NCI-H2171 treated with DMSO at 0.1 percent for 48 hours (cell line): ENCODE measurements around the gene BARHL1.

ENCODE experiments used
- DNase-seq: peaks from one replicate; lab custom pipeline; 2025; lab: John Stamatoyannopoulos, UW

Gene BARHL1

GRCh38 chr9:132616725-132617124, 34.3 kb downstream of the BARHL1 start:
- no peak for DNase-seq

- peak; percentile 96 for DNase-seq
These were observed 39.8 kb downstream of the BARHL1 start for GRCh38 chr9:132622159-132622558.

- no peak for DNase-seq
These were observed 43.9 kb downstream of the BARHL1 start for GRCh38 chr9:132626285-132626684.

- DNase-seq, result no peak
These were observed 44.7 kb downstream of the BARHL1 start for GRCh38 chr9:132627106-132627505.

GRCh38 chr9:132627594-132627993, 45.2 kb downstream of the BARHL1 start:
- DNase-seq, result no peak

- no peak for DNase-seq
These were observed 46.3 kb downstream of the BARHL1 start for GRCh38 chr9:132628746-132629145.

- no peak for DNase-seq
These were observed 47.7 kb downstream of the BARHL1 start for GRCh38 chr9:132630116-132630515.

- no peak for DNase-seq
These were observed 48.4 kb downstream of the BARHL1 start for GRCh38 chr9:132630811-132631210.

GRCh38 chr9:132631280-132631679, 48.9 kb downstream of the BARHL1 start:
- no peak for DNase-seq

GRCh38 chr9:132631685-132632084, 49.3 kb downstream of the BARHL1 start:
- no peak for DNase-seq

GRCh38 chr9:132632413-132633129, 50.2 kb downstream of the BARHL1 start:
- no peak for DNase-seq

- no peak for DNase-seq
These were observed 51.9 kb downstream of the BARHL1 start for GRCh38 chr9:132634327-132634726.

GRCh38 chr9:132637351-132637750, 54.9 kb downstream of the BARHL1 start:
- DNase-seq, result peak; percentile 93

- DNase-seq, result peak; percentile 74
These were observed 55.4 kb downstream of the BARHL1 start for GRCh38 chr9:132637801-132638200.

GRCh38 chr9:132638240-132638639, 55.8 kb downstream of the BARHL1 start:
- DNase-seq, result peak; percentile 29

GRCh38 chr9:132639322-132639721, 56.9 kb downstream of the BARHL1 start:
- DNase-seq, result no peak
